Measurements from ENCODE around the gene KCTD6.

Gene KCTD6

GRCh38 chr3:58485801-58486435, 6.0 kb upstream of the KCTD6 start:
- DNase-seq (ENCODE audit: low read depth in 2 of 2): no peak

- DNase-seq (ENCODE audit: low read depth in 2 of 2): no peak
These were observed 4.6 kb upstream of the KCTD6 start for GRCh38 chr3:58487140-58487886.

GRCh38 chr3:58488967-58489366, 2.9 kb upstream of the KCTD6 start:
- DNase-seq (ENCODE audit: low read depth in 2 of 2): no peak

- DNase-seq (ENCODE audit: low read depth in 2 of 2): no peak
These were observed 915 bp upstream of the KCTD6 start for GRCh38 chr3:58490860-58491501.

- no peak for DNase-seq (ENCODE audit: low read depth in 2 of 2)
These were observed 604 bp downstream of the KCTD6 start for GRCh38 chr3:58492494-58492905.

- no peak for DNase-seq (ENCODE audit: low read depth in 2 of 2)
These were observed 2.2 kb downstream of the KCTD6 start for GRCh38 chr3:58494107-58494506.

GRCh38 chr3:58495101-58495500, 3.2 kb downstream of the KCTD6 start:
- no peak for DNase-seq (ENCODE audit: low read depth in 2 of 2)

- DNase-seq (ENCODE audit: low read depth in 2 of 2): no peak
These were observed 4.4 kb downstream of the KCTD6 start for GRCh38 chr3:58496206-58496857.

GRCh38 chr3:58497097-58497496, 5.2 kb downstream of the KCTD6 start:
- DNase-seq (ENCODE audit: low read depth in 2 of 2): no peak

- no peak for DNase-seq (ENCODE audit: low read depth in 2 of 2)
These were observed 11.0 kb downstream of the KCTD6 start for GRCh38 chr3:58502872-58503271.

- DNase-seq (ENCODE audit: low read depth in 2 of 2): no peak
These were observed 15.6 kb downstream of the KCTD6 start for GRCh38 chr3:58507356-58508078.

- DNase-seq (ENCODE audit: low read depth in 2 of 2): no peak
These were observed 16.5 kb downstream of the KCTD6 start for GRCh38 chr3:58508437-58508836.

- no peak for DNase-seq (ENCODE audit: low read depth in 2 of 2)
These were observed 22.5 kb downstream of the KCTD6 start for GRCh38 chr3:58514405-58514804.

- DNase-seq (ENCODE audit: low read depth in 2 of 2): no peak
These were observed 26.4 kb downstream of the KCTD6 start for GRCh38 chr3:58518291-58518789.

GRCh38 chr3:58519668-58520402, 27.9 kb downstream of the KCTD6 start:
- no peak for DNase-seq (ENCODE audit: low read depth in 2 of 2)

GRCh38 chr3:58520403-58521335, 28.8 kb downstream of the KCTD6 start:
- no peak for DNase-seq (ENCODE audit: low read depth in 2 of 2)

GRCh38 chr3:58521336-58521670, 29.4 kb downstream of the KCTD6 start:
- DNase-seq (ENCODE audit: low read depth in 2 of 2): no peak

GRCh38 chr3:58521917-58522631, 30.2 kb downstream of the KCTD6 start:
- no peak for DNase-seq (ENCODE audit: low read depth in 2 of 2)

- DNase-seq (ENCODE audit: low read depth in 2 of 2): no peak
These were observed 31.0 kb downstream of the KCTD6 start for GRCh38 chr3:58522759-58523425.
